ENCODE results near the gene NNAT.

NNAT gene

DNA sequence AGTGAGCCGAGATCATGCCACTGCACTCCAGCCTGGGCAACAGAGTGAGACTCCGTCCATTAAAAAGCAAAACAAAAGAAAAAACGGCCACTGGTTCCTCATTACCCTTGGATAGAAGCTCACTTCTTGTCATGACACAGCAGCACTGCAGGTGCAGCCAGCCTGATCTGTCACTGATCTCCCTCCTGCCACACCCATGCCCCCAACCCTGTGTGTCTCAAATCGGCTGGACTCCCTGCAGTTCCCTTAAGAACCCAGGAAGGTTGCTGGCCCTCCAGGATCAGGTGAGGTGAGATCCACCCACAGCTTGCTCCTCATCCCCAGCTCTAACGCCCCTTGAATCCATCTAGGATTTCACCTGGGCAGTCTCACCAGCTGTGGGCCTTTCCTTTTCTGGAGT lies 26.3 kb upstream of the NNAT start:
- Histone ChIP-seq H4K20me1 (ENCODE audit: insufficient read depth) (no peaks in the 10 kb centered on the region), H2AFZ (ENCODE audit: low read depth) (no peak overlapping the region), H3K4me1 (ENCODE audit: low read depth, poor library complexity, severe bottlenecking) (peaks cover 7% of the 10 kb centered on the region), H3K27ac (no peak overlapping the region), H3K79me2 (ENCODE audit: insufficient read depth, low read depth) (no peaks in the 10 kb centered on the region), H3K4me2 (no peak overlapping the region), H3K4me3 (IDR thresholded peaks at IDR 0.05; ENCODE audit: insufficient read depth, low read depth, low read length) (no peak overlapping the region), H3K9ac (no peak overlapping the region), H3K36me3 (ENCODE audit: insufficient read depth) (no peaks in the 10 kb centered on the region), H3K27me3 (ENCODE audit: insufficient read depth, low read depth) (no peaks in the 10 kb centered on the region)
- TF ChIP-seq, protein P1, sequence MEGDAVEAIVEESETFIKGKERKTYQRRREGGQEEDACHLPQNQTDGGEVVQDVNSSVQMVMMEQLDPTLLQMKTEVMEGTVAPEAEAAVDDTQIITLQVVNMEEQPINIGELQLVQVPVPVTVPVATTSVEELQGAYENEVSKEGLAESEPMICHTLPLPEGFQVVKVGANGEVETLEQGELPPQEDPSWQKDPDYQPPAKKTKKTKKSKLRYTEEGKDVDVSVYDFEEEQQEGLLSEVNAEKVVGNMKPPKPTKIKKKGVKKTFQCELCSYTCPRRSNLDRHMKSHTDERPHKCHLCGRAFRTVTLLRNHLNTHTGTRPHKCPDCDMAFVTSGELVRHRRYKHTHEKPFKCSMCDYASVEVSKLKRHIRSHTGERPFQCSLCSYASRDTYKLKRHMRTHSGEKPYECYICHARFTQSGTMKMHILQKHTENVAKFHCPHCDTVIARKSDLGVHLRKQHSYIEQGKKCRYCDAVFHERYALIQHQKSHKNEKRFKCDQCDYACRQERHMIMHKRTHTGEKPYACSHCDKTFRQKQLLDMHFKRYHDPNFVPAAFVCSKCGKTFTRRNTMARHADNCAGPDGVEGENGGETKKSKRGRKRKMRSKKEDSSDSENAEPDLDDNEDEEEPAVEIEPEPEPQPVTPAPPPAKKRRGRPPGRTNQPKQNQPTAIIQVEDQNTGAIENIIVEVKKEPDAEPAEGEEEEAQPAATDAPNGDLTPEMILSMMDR (conservative IDR thresholded peaks at IDR 0.05; ENCODE audit: low read depth, low read length), result no peak

DNA sequence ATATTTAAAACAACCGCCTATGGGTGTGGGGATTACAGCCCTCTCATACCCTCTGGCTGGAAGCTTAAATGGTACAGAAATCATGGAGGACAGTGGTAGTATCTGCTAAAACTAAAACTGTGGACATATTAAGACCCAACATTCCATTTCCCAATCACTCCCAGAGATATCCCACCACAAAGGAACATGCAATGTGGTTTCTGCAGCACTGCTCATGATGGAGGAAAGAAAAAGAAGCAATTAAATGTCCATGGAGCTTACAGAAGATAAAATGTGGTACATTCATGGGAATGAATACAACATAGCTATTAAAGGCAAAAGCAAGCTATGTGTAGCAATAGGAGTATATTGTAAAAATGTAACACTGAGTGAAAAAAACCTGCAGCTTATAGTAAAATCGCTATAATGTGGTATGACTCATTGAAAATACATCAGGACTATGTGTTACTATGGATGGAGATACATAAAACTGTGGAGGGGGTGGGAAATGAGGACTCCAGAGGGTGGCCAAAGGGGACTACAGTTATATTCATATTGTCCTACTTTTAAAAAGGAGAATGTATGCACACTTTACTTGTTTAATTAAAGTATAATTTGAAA lies 22.9 kb upstream of the NNAT start:
- Histone ChIP-seq H3K4me1 (ENCODE audit: low read depth, poor library complexity, severe bottlenecking) (peaks cover 7% of the 10 kb centered on the region), H3K9ac (no peak overlapping the region), H3K27ac (no peak overlapping the region), H3K36me3 (ENCODE audit: insufficient read depth) (no peaks in the 10 kb centered on the region), H2AFZ (ENCODE audit: low read depth) (no peak overlapping the region), H4K20me1 (ENCODE audit: insufficient read depth) (no peaks in the 10 kb centered on the region), H3K27me3 (ENCODE audit: insufficient read depth, low read depth) (no peaks in the 10 kb centered on the region), H3K4me3 (IDR thresholded peaks at IDR 0.05; ENCODE audit: insufficient read depth, low read depth, low read length) (no peak overlapping the region), H3K4me2 (no peak overlapping the region), H3K79me2 (ENCODE audit: insufficient read depth, low read depth) (no peaks in the 10 kb centered on the region)
- TF ChIP-seq, protein P1 (conservative IDR thresholded peaks at IDR 0.05; ENCODE audit: low read depth, low read length), result no peak

DNA sequence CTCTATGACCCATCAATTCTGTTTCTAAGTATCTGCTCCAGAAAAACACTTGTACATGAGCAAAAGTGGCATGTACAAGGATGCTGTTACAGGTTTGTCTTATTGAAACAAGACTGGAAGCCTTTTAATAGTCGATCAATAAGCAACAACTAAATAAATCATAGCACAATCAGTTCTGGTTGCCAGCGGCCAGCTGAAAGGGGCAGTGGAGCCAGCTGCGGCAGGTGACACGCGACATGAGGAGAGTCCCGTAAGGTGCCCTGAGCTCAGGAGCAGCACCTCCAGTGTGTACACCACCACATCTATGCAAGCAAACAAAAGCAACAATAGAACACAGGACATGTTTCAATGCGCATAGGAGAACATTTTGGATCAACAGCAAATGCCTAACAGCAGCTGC lies 20.7 kb upstream of the NNAT start:
- Histone ChIP-seq H3K9ac (no peak overlapping the region), H3K4me3 (IDR thresholded peaks at IDR 0.05; ENCODE audit: insufficient read depth, low read depth, low read length) (no peak overlapping the region), H3K27ac (no peak overlapping the region), H3K79me2 (ENCODE audit: insufficient read depth, low read depth) (no peaks in the 10 kb centered on the region), H2AFZ (ENCODE audit: low read depth) (no peak overlapping the region), H3K36me3 (ENCODE audit: insufficient read depth) (no peaks in the 10 kb centered on the region), H3K27me3 (ENCODE audit: insufficient read depth, low read depth) (no peaks in the 10 kb centered on the region), H3K4me1 (ENCODE audit: low read depth, poor library complexity, severe bottlenecking) (no peaks in the 10 kb centered on the region), H4K20me1 (ENCODE audit: insufficient read depth) (no peaks in the 10 kb centered on the region), H3K4me2 (no peak overlapping the region)
- TF ChIP-seq, protein P1 (conservative IDR thresholded peaks at IDR 0.05; ENCODE audit: low read depth, low read length), result no peak

- no peak overlapping the region for H3K27ac ChIP-seq
- H2AFZ ChIP-seq (ENCODE audit: low read depth), result no peak overlapping the region
- H3K4me1 ChIP-seq (ENCODE audit: low read depth, poor library complexity, severe bottlenecking), result no peaks in the 10 kb centered on the region
- H3K9ac ChIP-seq, result no peak overlapping the region
- no peaks in the 10 kb centered on the region for H3K79me2 ChIP-seq (ENCODE audit: insufficient read depth, low read depth)
- H3K4me3 ChIP-seq (IDR thresholded peaks at IDR 0.05; ENCODE audit: insufficient read depth, low read depth, low read length), result no peak overlapping the region
- no peaks in the 10 kb centered on the region for H4K20me1 ChIP-seq (ENCODE audit: insufficient read depth)
- TF ChIP-seq, protein P1 (conservative IDR thresholded peaks at IDR 0.05; ENCODE audit: low read depth, low read length), result no peak
- H3K27me3 ChIP-seq (ENCODE audit: insufficient read depth, low read depth), result no peaks in the 10 kb centered on the region
- H3K4me2 ChIP-seq, result no peak overlapping the region
- H3K36me3 ChIP-seq (ENCODE audit: insufficient read depth), result no peaks in the 10 kb centered on the region
Observed at GRCh38 chr20:37501940-37502339, 19.1 kb upstream of the NNAT start.
